GM19468 (cell line): ENCODE measurements around the gene FAM118B.
A peak's percentile ranks its signal among the peaks of the same experiment; 100 is the strongest.

Experiments
- ATAC-seq: cut with Tn5 transposase; IDR thresholded peaks from one replicate; pipeline ENCODE4 v1.9.1; 2021; ENCODE audit warnings: mild to moderate bottlenecking, moderate library complexity, moderate number of reproducible peaks; ENCODE audit not compliant: unreplicated experiment; ENCODE audit errors: extremely low read depth

FAM118B gene

GRCh38 chr11:126211236-126212088 lies at the start of gene FAM118B, which contains the start of gene RPUSD4:
FAM118B (plus strand) TSS chr11:126211782; CDS start chr11:126235002, 23,220 bp downstream.
RPUSD4 (minus strand) TSS chr11:126211650; CDS start chr11:126211638, 12 bp downstream.
- peak; percentile 92 for ATAC-seq

- no peak for ATAC-seq
Observed at GRCh38 chr11:126162306-126163030, 49.1 kb upstream of the FAM118B start.

- ATAC-seq, result no peak
Observed at GRCh38 chr11:126163074-126163700, 48.4 kb upstream of the FAM118B start.

GRCh38 chr11:126163779-126164178 lies 47.8 kb upstream of the FAM118B start:
- no peak for ATAC-seq

GRCh38 chr11:126164781-126165180 lies 46.8 kb upstream of the FAM118B start:
- ATAC-seq, result no peak

DNA sequence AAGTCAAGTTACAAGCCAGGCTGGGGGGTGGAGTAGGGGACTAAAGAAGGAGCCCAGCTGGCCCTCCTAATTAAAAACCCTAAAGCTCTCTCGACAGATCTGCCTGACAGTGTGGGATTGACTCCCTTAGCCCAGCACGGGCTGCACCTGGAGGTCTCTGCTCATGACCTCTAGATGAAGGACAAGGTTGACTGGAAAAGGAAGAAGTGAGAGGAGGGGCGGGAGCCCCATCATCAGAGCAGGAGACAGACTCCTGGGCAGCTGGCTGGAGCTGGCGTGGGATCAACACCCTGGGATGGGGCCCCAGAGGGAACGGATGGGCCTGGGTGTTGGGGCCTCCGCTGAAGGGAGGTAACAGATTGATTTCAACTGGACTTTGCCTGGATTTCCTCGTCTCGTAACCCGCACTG lies 46.3 kb upstream of the FAM118B start:
- no peak for ATAC-seq

GRCh38 chr11:126165757-126166156 lies 45.8 kb upstream of the FAM118B start:
- ATAC-seq, result no peak

GRCh38 chr11:126166413-126166812 lies 45.2 kb upstream of the FAM118B start:
- no peak for ATAC-seq

DNA sequence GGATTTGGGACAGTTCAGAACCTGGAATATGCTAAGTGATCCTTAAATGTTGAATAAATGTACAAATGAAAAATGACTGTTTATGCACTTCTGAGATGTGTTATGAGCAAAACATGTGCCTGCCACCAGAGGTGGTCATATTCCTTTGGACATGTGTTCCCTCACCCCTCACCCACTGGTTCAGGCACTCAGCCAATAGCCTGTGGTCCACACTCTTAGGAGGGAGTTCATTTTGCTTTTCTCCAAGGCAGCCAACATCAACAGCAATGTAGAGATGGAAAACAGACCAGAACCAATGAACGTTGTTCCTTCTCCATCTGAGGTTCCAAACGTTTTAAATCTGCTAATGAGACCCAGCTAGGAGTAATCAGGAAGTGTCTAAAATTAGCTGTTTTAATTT lies 44.1 kb upstream of the FAM118B start:
- no peak for ATAC-seq

DNA sequence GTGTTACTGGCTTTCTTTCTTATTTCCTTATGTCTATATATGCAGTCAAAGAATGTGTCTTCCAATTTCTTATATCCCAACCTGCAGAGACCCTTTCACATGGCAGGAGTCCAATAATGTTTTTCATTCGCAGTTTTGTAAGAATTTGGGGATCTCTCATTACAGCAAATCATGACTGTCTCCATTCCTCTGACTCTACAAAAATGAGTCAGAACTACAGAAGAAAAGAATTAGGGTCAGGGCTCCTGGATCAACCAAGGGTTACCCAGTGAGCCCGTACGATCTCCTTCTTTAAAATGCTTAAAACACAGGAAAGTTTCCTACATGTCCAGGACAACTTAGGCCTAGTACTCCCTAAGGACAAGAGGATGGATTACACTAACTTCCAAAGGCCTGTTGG lies 42.3 kb upstream of the FAM118B start:
- no peak for ATAC-seq

DNA sequence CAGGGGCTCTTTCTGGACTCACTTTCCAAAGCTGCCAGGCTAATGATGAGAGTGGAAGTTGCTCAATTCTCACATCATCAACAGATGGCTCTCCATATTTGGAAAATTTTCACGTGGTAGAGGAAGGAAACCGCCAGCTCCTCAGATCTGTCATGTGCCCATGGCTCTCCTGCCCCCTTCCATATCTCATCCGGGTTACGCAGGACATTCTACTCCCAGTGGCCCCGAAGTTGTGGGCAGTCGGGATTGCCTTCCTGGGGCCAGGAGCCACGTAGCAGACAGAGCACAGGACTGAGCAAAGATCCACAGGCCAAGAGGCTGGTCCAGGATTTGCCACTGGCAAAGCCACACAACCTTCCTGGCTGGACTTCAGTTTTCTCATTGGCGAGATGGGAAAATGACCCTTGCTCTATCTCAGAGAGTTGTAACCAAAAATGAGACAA lies 39.0 kb upstream of the FAM118B start:
- no peak for ATAC-seq

GRCh38 chr11:126173257-126173656 lies 38.3 kb upstream of the FAM118B start:
- no peak for ATAC-seq

- ATAC-seq, result no peak
Observed at GRCh38 chr11:126174816-126175215, 36.8 kb upstream of the FAM118B start.

GRCh38 chr11:126175393-126175792 lies 36.2 kb upstream of the FAM118B start:
- no peak for ATAC-seq

- ATAC-seq, result no peak
Observed at GRCh38 chr11:126176853-126177470, 34.6 kb upstream of the FAM118B start.

GRCh38 chr11:126181939-126182730 lies 29.4 kb upstream of the FAM118B start:
- no peak for ATAC-seq

DNA sequence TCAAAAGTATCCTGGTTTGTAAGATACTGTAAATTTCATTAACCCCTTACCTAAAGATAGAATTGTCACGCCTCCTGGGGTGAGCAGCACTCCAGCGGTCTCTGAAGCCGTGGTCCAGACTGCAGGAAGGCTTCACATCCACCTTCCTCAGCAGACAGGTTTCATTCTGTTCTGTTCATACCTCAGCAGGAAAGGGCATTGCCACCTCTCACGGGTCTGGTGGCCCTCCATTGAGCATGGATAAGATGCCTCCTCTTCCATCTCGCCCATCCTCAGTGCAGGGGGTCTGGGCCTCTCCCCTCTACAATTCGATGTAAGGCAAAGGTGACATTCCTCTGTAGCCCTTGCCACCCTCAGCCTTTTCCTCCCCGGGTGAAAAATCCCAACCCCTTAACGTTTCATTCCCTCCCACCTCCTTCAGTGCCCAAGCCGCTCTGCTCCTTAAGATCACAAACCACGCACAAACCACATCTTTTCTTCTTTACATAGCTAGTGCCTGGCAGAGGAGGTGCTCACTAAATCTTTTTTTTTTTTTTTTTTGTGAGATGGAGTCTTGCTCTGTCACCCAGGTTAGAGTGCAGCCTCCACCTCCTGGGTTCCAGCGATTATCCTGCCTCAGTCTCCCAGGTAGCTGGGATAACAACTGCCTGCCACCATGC lies 28.7 kb upstream of the FAM118B start:
- ATAC-seq, result no peak

- no peak for ATAC-seq
Observed at GRCh38 chr11:126185259-126186024, 26.1 kb upstream of the FAM118B start.
